Measurements from ENCODE around the gene SLC24A3.
"Not testable (repeated sequence)": the region's sequence is repeated elsewhere in the genome, so short reads cannot be mapped to it uniquely, and the experiment has no call there.

The SLC24A3 gene

GRCh38 chr20:19750101-19750606 is 537.7 kb downstream of the SLC24A3 start:
- Histone ChIP-seq H3K9me3 (ENCODE audit: control insufficient read depth in 5 of 5, low read length in 5 of 5) (peaks cover 0 to 5% (median 0%) of the 10 kb centered on the region in 5 donors), H3K27me3 (ENCODE audit: control insufficient read depth in 5 of 5, insufficient read depth in 4 of 5, low read length in 5 of 5) (no peaks in the 10 kb centered on the region), H3K27ac (ENCODE audit: low read depth, low read length) (no peak overlapping the region), H3K4me1 (ENCODE audit: control insufficient read depth in 5 of 5, insufficient read depth in 5 of 5, low read length in 5 of 5) (peaks cover 0 to 16% (median 13%) of the 10 kb centered on the region in 5 donors), H3K9ac (ENCODE audit: low read length in 5 of 5) (no peak overlapping the region), H3K4me3 (ENCODE audit: low read depth in 1 of 5, low read length in 5 of 5) (no peak overlapping the region), H3K36me3 (ENCODE audit: control insufficient read depth in 5 of 5, insufficient read depth in 5 of 5, low read length in 5 of 5) (no peaks in the 10 kb centered on the region)

GRCh38 chr20:19750907-19751636 is 538.6 kb downstream of the SLC24A3 start:
- Histone ChIP-seq H3K4me3 (ENCODE audit: low read depth in 1 of 5, low read length in 5 of 5) (no peak overlapping the region), H3K9ac (ENCODE audit: low read length in 5 of 5) (no peak overlapping the region), H3K36me3 (ENCODE audit: control insufficient read depth in 5 of 5, insufficient read depth in 5 of 5, low read length in 5 of 5) (no peaks in the 10 kb centered on the region), H3K9me3 (ENCODE audit: control insufficient read depth in 5 of 5, low read length in 5 of 5) (no peaks in the 10 kb centered on the region), H3K27ac (ENCODE audit: low read depth, low read length) (no peak overlapping the region), H3K27me3 (ENCODE audit: control insufficient read depth in 5 of 5, insufficient read depth in 4 of 5, low read length in 5 of 5) (no peaks in the 10 kb centered on the region), H3K4me1 (ENCODE audit: control insufficient read depth in 5 of 5, insufficient read depth in 5 of 5, low read length in 5 of 5) (peaks cover 0 to 16% (median 13%) of the 10 kb centered on the region in 5 donors)

GRCh38 chr20:19754201-19754600 is 541.8 kb downstream of the SLC24A3 start:
- H3K36me3 ChIP-seq (ENCODE audit: control insufficient read depth in 5 of 5, insufficient read depth in 5 of 5, low read length in 5 of 5); H3K4me3 ChIP-seq (ENCODE audit: low read depth in 1 of 5, low read length in 5 of 5); H3K27me3 ChIP-seq (ENCODE audit: control insufficient read depth in 5 of 5, insufficient read depth in 4 of 5, low read length in 5 of 5); H3K27ac ChIP-seq (ENCODE audit: low read depth, low read length); H3K9me3 ChIP-seq (ENCODE audit: control insufficient read depth in 5 of 5, low read length in 5 of 5); H3K9ac ChIP-seq (ENCODE audit: low read length in 5 of 5): not testable (repeated sequence)
- peaks cover 0 to 36% (median 28%) of the 10 kb centered on the region in 5 donors for H3K4me1 ChIP-seq (ENCODE audit: control insufficient read depth in 5 of 5, insufficient read depth in 5 of 5, low read length in 5 of 5)

GRCh38 chr20:19756761-19757486 is 544.5 kb downstream of the SLC24A3 start:
- Histone ChIP-seq H3K4me3 (ENCODE audit: low read depth in 1 of 5, low read length in 5 of 5) (peak overlapping the region; percentile 52 to 97 (median 96)), H3K9ac (ENCODE audit: low read length in 5 of 5) (peak overlapping the region; percentile 86 to 92 (median 90)), H3K9me3 (ENCODE audit: control insufficient read depth in 5 of 5, low read length in 5 of 5) (no peaks in the 10 kb centered on the region), H3K4me1 (ENCODE audit: control insufficient read depth in 5 of 5, insufficient read depth in 5 of 5, low read length in 5 of 5) (peaks cover 7 to 48% (median 41%) of the 10 kb centered on the region in 5 donors), H3K27ac (ENCODE audit: low read depth, low read length) (peak overlapping the region; percentile 97), H3K36me3 (ENCODE audit: control insufficient read depth in 5 of 5, insufficient read depth in 5 of 5, low read length in 5 of 5) (no peaks in the 10 kb centered on the region), H3K27me3 (ENCODE audit: control insufficient read depth in 5 of 5, insufficient read depth in 4 of 5, low read length in 5 of 5) (no peaks in the 10 kb centered on the region)

- peak overlapping the region; percentile 86 to 92 (median 90) for H3K9ac ChIP-seq (ENCODE audit: low read length in 5 of 5)
- H3K4me3 ChIP-seq (ENCODE audit: low read depth in 1 of 5, low read length in 5 of 5): peak overlapping the region; percentile 64 to 97 (median 96)
- H3K4me1 ChIP-seq (ENCODE audit: control insufficient read depth in 5 of 5, insufficient read depth in 5 of 5, low read length in 5 of 5): peaks cover 7 to 51% (median 45%) of the 10 kb centered on the region in 5 donors
- H3K27me3 ChIP-seq (ENCODE audit: control insufficient read depth in 5 of 5, insufficient read depth in 4 of 5, low read length in 5 of 5): no peaks in the 10 kb centered on the region
- H3K36me3 ChIP-seq (ENCODE audit: control insufficient read depth in 5 of 5, insufficient read depth in 5 of 5, low read length in 5 of 5): no peaks in the 10 kb centered on the region
- H3K9me3 ChIP-seq (ENCODE audit: control insufficient read depth in 5 of 5, low read length in 5 of 5): no peaks in the 10 kb centered on the region
- H3K27ac ChIP-seq (ENCODE audit: low read depth, low read length): peak overlapping the region; percentile 97
Measured at GRCh38 chr20:19757487-19758132, 545.2 kb downstream of the SLC24A3 start.

GRCh38 chr20:19758133-19758500 is 545.7 kb downstream of the SLC24A3 start, which contains the start of gene RIN2:
TSS of gene RIN2 (plus strand) at chr20:19758258. CDS start at chr20:19889602, 131,344 bp downstream.
- Histone ChIP-seq H3K27ac (ENCODE audit: low read depth, low read length) (peak within 1 kb of the TSS; percentile 97), H3K36me3 (ENCODE audit: control insufficient read depth in 5 of 5, insufficient read depth in 5 of 5, low read length in 5 of 5) (no peaks in the 10 kb centered on the region), H3K9me3 (ENCODE audit: control insufficient read depth in 5 of 5, low read length in 5 of 5) (no peaks in the 10 kb centered on the region), H3K4me3 (ENCODE audit: low read depth in 1 of 5, low read length in 5 of 5) (peak within 1 kb of the TSS; percentile 64 to 97 (median 96)), H3K4me1 (ENCODE audit: control insufficient read depth in 5 of 5, insufficient read depth in 5 of 5, low read length in 5 of 5) (peaks cover 7 to 51% (median 45%) of the 10 kb centered on the region in 5 donors), H3K27me3 (ENCODE audit: control insufficient read depth in 5 of 5, insufficient read depth in 4 of 5, low read length in 5 of 5) (no peaks in the 10 kb centered on the region), H3K9ac (ENCODE audit: low read length in 5 of 5) (peak within 1 kb of the TSS; percentile 86 to 92 (median 90))

GRCh38 chr20:19758501-19759331 is 546.3 kb downstream of the SLC24A3 start:
- Histone ChIP-seq H3K9me3 (ENCODE audit: control insufficient read depth in 5 of 5, low read length in 5 of 5) (no peaks in the 10 kb centered on the region), H3K27ac (ENCODE audit: low read depth, low read length) (peak overlapping the region; percentile 97), H3K9ac (ENCODE audit: low read length in 5 of 5) (peak overlapping the region; percentile 12 to 92 (median 87)), H3K4me1 (ENCODE audit: control insufficient read depth in 5 of 5, insufficient read depth in 5 of 5, low read length in 5 of 5) (peaks cover 7 to 51% (median 45%) of the 10 kb centered on the region in 5 donors), H3K4me3 (ENCODE audit: low read depth in 1 of 5, low read length in 5 of 5) (peak overlapping the region; percentile 64 to 97 (median 96)), H3K36me3 (ENCODE audit: control insufficient read depth in 5 of 5, insufficient read depth in 5 of 5, low read length in 5 of 5) (no peaks in the 10 kb centered on the region), H3K27me3 (ENCODE audit: control insufficient read depth in 5 of 5, insufficient read depth in 4 of 5, low read length in 5 of 5) (no peaks in the 10 kb centered on the region)

- peak overlapping the region in 1 of 5 donors; percentile 22 for H3K9ac ChIP-seq (ENCODE audit: low read length in 5 of 5)
- no peaks in the 10 kb centered on the region for H3K36me3 ChIP-seq (ENCODE audit: control insufficient read depth in 5 of 5, insufficient read depth in 5 of 5, low read length in 5 of 5)
- H3K9me3 ChIP-seq (ENCODE audit: control insufficient read depth in 5 of 5, low read length in 5 of 5): no peaks in the 10 kb centered on the region
- no peak overlapping the region for H3K4me3 ChIP-seq (ENCODE audit: low read depth in 1 of 5, low read length in 5 of 5)
- peaks cover 7 to 51% (median 45%) of the 10 kb centered on the region in 5 donors for H3K4me1 ChIP-seq (ENCODE audit: control insufficient read depth in 5 of 5, insufficient read depth in 5 of 5, low read length in 5 of 5)
- peak overlapping the region; percentile 97 for H3K27ac ChIP-seq (ENCODE audit: low read depth, low read length)
- H3K27me3 ChIP-seq (ENCODE audit: control insufficient read depth in 5 of 5, insufficient read depth in 4 of 5, low read length in 5 of 5): no peaks in the 10 kb centered on the region
Measured at GRCh38 chr20:19760371-19760721, 547.9 kb downstream of the SLC24A3 start.

- Histone ChIP-seq H3K4me1 (ENCODE audit: control insufficient read depth in 5 of 5, insufficient read depth in 5 of 5, low read length in 5 of 5) (peaks cover 7 to 51% (median 45%) of the 10 kb centered on the region in 5 donors), H3K27ac (ENCODE audit: low read depth, low read length) (peak overlapping the region; percentile 97), H3K9ac (ENCODE audit: low read length in 5 of 5) (no peak overlapping the region), H3K9me3 (ENCODE audit: control insufficient read depth in 5 of 5, low read length in 5 of 5) (no peaks in the 10 kb centered on the region), H3K4me3 (ENCODE audit: low read depth in 1 of 5, low read length in 5 of 5) (no peak overlapping the region), H3K36me3 (ENCODE audit: control insufficient read depth in 5 of 5, insufficient read depth in 5 of 5, low read length in 5 of 5) (peaks cover 0 to under 1% (median 0%) of the 10 kb centered on the region in 5 donors), H3K27me3 (ENCODE audit: control insufficient read depth in 5 of 5, insufficient read depth in 4 of 5, low read length in 5 of 5) (no peaks in the 10 kb centered on the region)
Measured at GRCh38 chr20:19761326-19761725, 548.9 kb downstream of the SLC24A3 start.
